Activated CD8-positive, alpha-beta T cell treated with anti-CD3 and anti-CD28 coated beads for 36 hours (primary cell): ENCODE measurements around the gene GPC6. TPM values are rescaled to one million over a fixed set of nuclear protein-coding genes. Genes with fewer than 3 reads are reported as not detected.

Experiments used
- ATAC-seq: fragments of 200-7000 bp; cut with Tn5 transposase; one replicate; pipeline ENCODE4 v1.10.0; 2021; ENCODE audit warnings: mild to moderate bottlenecking, moderate library complexity
- CTCF ChIA-PET: fragments of 350-600 bp; sonication (Branson Sonifier 250); formaldehyde crosslinking; loops from one replicate; lab custom pipeline; 2021; ENCODE audit warnings: antibody characterized with exemption; lab: Charles Lee
- POLR2A ChIA-PET: fragments of 350-600 bp; sonication (Branson Sonifier 250); formaldehyde crosslinking; loops from one replicate; lab custom pipeline; 2021; ENCODE audit warnings: antibody characterized with exemption; lab: Charles Lee
- DNase-seq: peaks from one replicate; pipeline ENCODE4 v3.0.0-alpha.2; 2020
- H3K27ac Mint-ChIP-seq: one replicate; pipeline ENCODE4 v1.8.0; 2021; ENCODE audit warnings: mild to moderate bottlenecking, mixed read lengths
- H3K27me3 Mint-ChIP-seq: one replicate; pipeline ENCODE4 v1.8.0; 2021; ENCODE audit warnings: mixed read lengths
- H3K36me3 Mint-ChIP-seq: one replicate; pipeline ENCODE4 v1.8.0; 2021; ENCODE audit warnings: low read depth, mixed read lengths
- H3K4me1 Mint-ChIP-seq: one replicate; pipeline ENCODE4 v1.8.0; 2021; ENCODE audit warnings: low read depth, mixed read lengths
- H3K4me3 Mint-ChIP-seq: one replicate; pipeline ENCODE4 v1.8.0; 2021; ENCODE audit warnings: mild to moderate bottlenecking, moderate library complexity, mixed read lengths
- H3K9me3 Mint-ChIP-seq: one replicate; pipeline ENCODE4 v1.8.0; 2021; ENCODE audit warnings: mixed read lengths
- CTCF ChIP-seq: fragments of 200-600 bp; IDR thresholded peaks from one replicate; pipeline ENCODE4 v1.8.0; 2022; ENCODE audit warnings: antibody characterized with exemption, mild to moderate bottlenecking
- intact Hi-C: fragments of 100-400 bp; cut with micrococcal nuclease; formaldehyde crosslinking; loops from one replicate; pipeline ENCODE4 v1.10.0; 2022
- total RNA-seq, 2 experiments: library from RNA; stranded (reverse); gene quantifications; one replicate each; pipeline ENCODE4 v1.2.3, GENCODE V29; 2021

Gene GPC6
- total RNA-seq, 2 experiments from 2014 or later, result not detected

DNA sequence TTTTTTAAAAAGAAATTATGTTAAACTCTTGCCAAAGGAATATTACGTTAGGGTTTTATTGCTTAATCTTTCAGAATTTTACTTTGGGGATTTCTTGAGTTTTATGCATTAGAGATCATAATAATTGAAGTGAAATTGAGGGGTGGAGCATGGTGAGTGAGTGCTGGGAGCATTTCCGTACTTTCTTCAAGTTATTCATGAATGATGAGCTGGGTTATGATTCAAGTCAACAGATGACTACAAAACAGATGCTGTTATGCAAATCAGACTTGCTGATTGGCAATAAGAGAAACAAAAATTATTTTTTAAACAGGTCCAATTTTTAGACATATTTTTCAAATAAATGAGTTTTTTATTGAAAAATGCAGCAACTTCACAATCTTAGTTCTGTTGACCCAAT, 748.6 kb downstream of the GPC6 start:
- no peak overlapping the region for H3K4me3 Mint-ChIP-seq
- H3K9me3 Mint-ChIP-seq, result no peaks in the 10 kb centered on the region
- ChIA-PET POLR2A (no interaction called here), CTCF (no interaction called here)
- H3K27me3 Mint-ChIP-seq, result peaks cover 5% of the 10 kb centered on the region
- TF ChIP-seq CTCF, result no peak
- H3K36me3 Mint-ChIP-seq, result no peaks in the 10 kb centered on the region
- DNase-seq, result no peak
- ATAC-seq, result no peak
- H3K4me1 Mint-ChIP-seq, result no peaks in the 10 kb centered on the region
- H3K27ac Mint-ChIP-seq, result no peak overlapping the region
- intact Hi-C loops, result no loop called here

DNA sequence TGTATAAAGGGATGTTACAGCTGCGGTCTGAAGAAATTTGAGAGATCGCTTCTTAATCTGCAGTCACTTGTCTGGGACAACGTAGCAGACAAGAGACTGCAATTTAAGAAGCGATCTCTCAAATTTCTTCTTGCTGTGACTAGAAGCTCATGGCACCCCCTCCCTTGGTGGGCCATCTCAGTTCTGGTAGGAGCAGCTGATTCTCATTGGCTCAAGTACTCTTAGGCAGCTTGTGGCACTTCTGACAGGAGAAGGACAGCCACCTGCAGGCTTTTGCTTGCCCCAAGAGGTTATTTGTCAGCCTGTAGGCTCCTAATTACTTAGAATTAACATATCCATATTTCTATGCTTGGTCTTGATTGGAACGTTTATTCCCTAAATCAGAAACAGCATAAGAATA, 749.9 kb downstream of the GPC6 start:
- no peak for TF ChIP-seq CTCF
- CTCF ChIA-PET, result no interaction called here
- ATAC-seq, result no peak
- POLR2A ChIA-PET, result no interaction called here
- H3K36me3 Mint-ChIP-seq, result no peaks in the 10 kb centered on the region
- H3K4me1 Mint-ChIP-seq, result no peaks in the 10 kb centered on the region
- intact Hi-C loops, result no loop called here
- no peak overlapping the region for H3K4me3 Mint-ChIP-seq
- H3K27ac Mint-ChIP-seq, result no peak overlapping the region
- peaks cover 7% of the 10 kb centered on the region for H3K27me3 Mint-ChIP-seq
- no peaks in the 10 kb centered on the region for H3K9me3 Mint-ChIP-seq
- DNase-seq, result no peak

GRCh38 chr13:93977986-93978385, 751.4 kb downstream of the GPC6 start:
- H3K4me3 Mint-ChIP-seq, result no peak overlapping the region
- ATAC-seq, result no peak
- H3K9me3 Mint-ChIP-seq, result no peaks in the 10 kb centered on the region

GRCh38 chr13:93981426-93981977, 754.9 kb downstream of the GPC6 start:
- Mint-ChIP-seq H3K4me1 (no peaks in the 10 kb centered on the region), H3K27me3 (peaks cover 15% of the 10 kb centered on the region), H3K9me3 (no peaks in the 10 kb centered on the region), H3K27ac (no peak overlapping the region), H3K4me3 (no peak overlapping the region), H3K36me3 (no peaks in the 10 kb centered on the region)
- intact Hi-C loops, result no loop called here
- DNase-seq (no peak), ATAC-seq (no peak)
- POLR2A ChIA-PET, result no interaction called here
- CTCF ChIA-PET, result no interaction called here
- no peak for TF ChIP-seq CTCF

More at GRCh38 chr13:93977986-93978385, 751.4 kb downstream of the GPC6 start:
- intact Hi-C loops, result no loop called here
- no peak for TF ChIP-seq CTCF
- Mint-ChIP-seq H3K36me3 (no peaks in the 10 kb centered on the region), H3K27me3 (peaks cover 13% of the 10 kb centered on the region), H3K27ac (no peak overlapping the region), H3K4me1 (no peaks in the 10 kb centered on the region)
- ChIA-PET POLR2A (no interaction called here), CTCF (no interaction called here)
- DNase-seq, result no peak

GRCh38 chr13:93982179-93982918, 755.7 kb downstream of the GPC6 start:
- H3K27ac Mint-ChIP-seq, result no peak overlapping the region
- peaks cover 15% of the 10 kb centered on the region for H3K27me3 Mint-ChIP-seq
- no peak for DNase-seq
- no peaks in the 10 kb centered on the region for H3K36me3 Mint-ChIP-seq
- no peak overlapping the region for H3K4me3 Mint-ChIP-seq
- ATAC-seq, result no peak
- no peak for TF ChIP-seq CTCF
- H3K4me1 Mint-ChIP-seq, result no peaks in the 10 kb centered on the region
- no peaks in the 10 kb centered on the region for H3K9me3 Mint-ChIP-seq
- ChIA-PET POLR2A (no interaction called here), CTCF (interaction anchor here (0.5 kb wide), 1 partner anchor 512 kb away, joined by 3 read pairs; no protein-coding TSS in a partner anchor)
- intact Hi-C loops, result no loop called here
